ENCODE measurements around the gene NDUFS8.

NDUFS8 gene

DNA sequence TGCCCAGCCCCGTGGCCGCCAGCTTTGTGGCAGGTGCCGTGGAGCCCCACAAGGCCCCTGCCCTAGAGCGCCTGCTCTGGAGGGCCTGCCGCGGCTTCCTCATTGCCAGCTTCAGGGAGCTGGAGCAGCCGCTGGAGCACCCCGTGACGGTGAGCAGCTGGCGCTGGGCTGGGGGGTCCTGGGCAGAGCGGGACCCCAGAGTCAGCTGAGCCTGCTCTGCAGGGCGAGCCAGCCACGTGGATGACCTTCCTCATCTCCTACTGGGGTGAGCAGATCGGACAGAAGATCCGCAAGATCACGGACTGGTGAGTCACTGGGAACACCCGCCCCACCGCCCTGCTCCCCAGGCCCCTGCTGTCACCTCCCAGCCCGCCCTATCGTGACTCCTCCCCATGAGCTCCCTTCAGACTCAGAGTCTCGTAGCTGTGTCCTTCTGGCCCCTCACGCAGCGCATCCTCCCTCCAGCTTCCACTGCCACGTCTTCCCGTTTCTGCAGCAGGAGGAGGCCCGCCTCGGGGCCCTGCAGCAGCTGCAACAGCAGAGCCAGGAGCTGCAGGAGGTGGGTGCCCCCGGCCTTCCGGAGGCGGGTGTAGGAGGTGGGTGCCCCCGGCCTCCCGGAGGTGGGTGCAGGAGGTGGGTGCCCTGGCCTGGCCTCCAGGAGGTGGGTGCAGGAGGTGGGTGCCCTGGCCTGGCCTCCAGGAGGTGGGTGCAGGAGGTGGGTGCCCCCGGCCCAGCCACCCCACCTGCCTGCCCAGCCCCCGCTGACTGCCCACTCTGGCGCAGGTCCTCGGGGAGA is 13.1 kb downstream of the NDUFS8 start:
- in situ Hi-C loops (cut with MboI; ENCODE audit: low pct_unique_long_range_greater_than_20kb, low sequenced_read_pairs), result no loop called here
- no peak for DNase-seq

GRCh38 chr11:68044145-68044813 is 13.8 kb downstream of the NDUFS8 start:
- no peak for DNase-seq
- in situ Hi-C loops (cut with MboI; ENCODE audit: low pct_unique_long_range_greater_than_20kb, low sequenced_read_pairs), result no loop called here

DNA sequence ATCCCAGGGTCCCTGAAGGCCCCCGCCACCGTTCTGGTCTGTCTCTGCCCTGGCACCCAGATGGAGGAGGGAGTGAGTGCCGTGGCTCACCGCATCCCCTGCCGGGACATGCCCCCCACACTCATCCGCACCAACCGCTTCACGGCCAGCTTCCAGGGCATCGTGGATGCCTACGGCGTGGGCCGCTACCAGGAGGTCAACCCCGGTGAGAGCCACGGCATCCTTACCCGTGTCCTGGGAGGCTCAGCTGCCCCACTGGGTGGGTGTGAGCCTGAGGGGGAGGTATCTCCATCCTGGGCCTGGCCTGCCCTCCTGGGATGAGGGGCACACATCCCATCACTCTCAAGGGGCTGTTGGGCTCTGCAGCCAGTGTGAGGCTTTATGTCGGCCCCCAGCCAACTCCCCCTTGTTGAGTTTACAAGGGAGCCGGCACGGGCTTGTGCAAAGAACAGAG is 14.4 kb downstream of the NDUFS8 start:
- no peak for DNase-seq
- in situ Hi-C loops (cut with MboI; ENCODE audit: low pct_unique_long_range_greater_than_20kb, low sequenced_read_pairs), result no loop called here

GRCh38 chr11:68047437-68048290 is 17.2 kb downstream of the NDUFS8 start:
- in situ Hi-C loops (cut with MboI; ENCODE audit: low pct_unique_long_range_greater_than_20kb, low sequenced_read_pairs), result no loop called here
- DNase-seq, result no peak

DNA sequence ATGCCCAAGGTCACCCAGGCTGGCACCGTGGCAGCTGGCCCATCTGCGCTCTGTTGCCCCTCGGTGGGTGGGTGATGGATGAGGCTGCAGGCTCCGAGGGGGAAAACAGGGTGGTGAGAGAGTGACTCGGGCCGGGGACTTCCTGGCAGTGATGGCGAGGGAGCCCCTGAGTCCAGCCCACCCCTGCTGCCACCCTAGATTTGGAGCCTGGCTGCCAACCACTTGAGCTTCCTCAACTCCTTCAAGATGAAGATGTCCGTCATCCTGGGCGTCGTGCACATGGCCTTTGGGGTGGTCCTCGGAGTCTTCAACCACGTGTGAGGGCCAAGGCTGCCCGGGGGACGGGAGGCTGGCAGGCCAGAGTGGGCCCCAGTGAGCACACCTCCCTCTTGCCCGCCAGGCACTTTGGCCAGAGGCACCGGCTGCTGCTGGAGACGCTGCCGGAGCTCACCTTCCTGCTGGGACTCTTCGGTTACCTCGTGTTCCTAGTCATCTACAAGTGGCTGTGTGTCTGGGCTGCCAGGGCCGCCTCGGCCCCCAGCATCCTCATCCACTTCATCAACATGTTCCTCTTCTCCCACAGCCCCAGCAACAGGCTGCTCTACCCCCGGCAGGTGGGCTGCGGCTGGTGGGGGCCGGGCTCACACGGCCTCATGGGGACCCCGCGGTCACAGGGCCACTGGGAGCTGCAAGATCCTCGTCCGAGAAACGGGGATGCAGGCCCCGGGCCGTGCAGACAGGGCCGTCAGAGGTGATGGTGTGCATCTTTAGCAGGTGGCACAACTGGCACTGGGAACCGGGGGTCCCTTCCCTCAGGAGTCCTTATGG is 18.4 kb downstream of the NDUFS8 start:
- DNase-seq, result no peak
- in situ Hi-C loops (cut with MboI; ENCODE audit: low pct_unique_long_range_greater_than_20kb, low sequenced_read_pairs), result no loop called here

DNA sequence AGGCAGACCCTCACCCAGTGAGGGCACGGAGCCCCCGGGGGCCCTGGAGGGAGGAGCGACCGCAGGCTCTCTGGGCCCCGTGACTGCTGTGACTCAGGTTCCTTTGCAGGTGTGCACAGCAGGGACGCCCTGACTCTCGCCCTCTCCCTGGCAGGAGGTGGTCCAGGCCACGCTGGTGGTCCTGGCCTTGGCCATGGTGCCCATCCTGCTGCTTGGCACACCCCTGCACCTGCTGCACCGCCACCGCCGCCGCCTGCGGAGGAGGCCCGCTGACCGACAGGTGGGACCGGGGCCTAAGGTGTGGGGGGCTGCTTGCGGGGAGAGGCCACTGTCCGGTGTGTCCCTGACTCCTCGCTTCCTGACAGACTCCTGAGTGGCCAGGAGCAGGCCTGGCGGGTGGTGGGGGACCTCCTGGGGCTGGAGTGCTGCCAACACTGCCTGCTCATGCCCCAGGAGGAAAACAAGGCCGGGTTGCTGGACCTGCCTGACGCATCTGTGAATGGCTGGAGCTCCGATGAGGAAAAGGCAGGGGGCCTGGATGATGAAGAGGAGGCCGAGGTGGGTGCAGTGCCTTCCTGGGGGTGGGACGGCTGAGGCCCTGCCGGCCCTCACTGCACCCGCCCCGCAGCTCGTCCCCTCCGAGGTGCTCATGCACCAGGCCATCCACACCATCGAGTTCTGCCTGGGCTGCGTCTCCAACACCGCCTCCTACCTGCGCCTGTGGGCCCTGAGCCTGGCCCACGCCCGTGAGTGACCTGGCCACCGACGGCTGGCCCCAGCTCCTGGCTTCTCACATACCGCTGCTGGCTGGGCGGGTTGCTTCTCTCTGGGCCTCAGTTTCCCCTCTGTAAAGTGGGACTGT is 19.3 kb downstream of the NDUFS8 start:
- DNase-seq, result no peak
- in situ Hi-C loops (cut with MboI; ENCODE audit: low pct_unique_long_range_greater_than_20kb, low sequenced_read_pairs), result no loop called here

DNA sequence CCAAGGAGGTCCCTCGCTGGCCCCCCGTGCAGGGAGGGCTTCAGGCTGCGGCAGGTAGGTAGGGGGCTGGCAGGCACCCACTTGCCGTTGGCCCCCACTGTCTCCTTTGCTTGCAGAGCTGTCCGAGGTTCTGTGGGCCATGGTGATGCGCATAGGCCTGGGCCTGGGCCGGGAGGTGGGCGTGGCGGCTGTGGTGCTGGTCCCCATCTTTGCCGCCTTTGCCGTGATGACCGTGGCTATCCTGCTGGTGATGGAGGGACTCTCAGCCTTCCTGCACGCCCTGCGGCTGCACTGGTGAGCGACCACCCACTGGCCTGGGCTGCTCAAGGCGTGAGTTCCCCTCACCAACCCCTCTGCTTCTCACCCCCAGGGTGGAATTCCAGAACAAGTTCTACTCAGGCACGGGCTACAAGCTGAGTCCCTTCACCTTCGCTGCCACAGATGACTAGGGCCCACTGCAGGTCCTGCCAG is 19.9 kb downstream of the NDUFS8 start:
- no peak for DNase-seq
- in situ Hi-C loops (cut with MboI; ENCODE audit: low pct_unique_long_range_greater_than_20kb, low sequenced_read_pairs), result no loop called here

GRCh38 chr11:68051191-68052136 is 21.0 kb downstream of the NDUFS8 start:
- in situ Hi-C loops (cut with MboI; ENCODE audit: low pct_unique_long_range_greater_than_20kb, low sequenced_read_pairs), result no loop called here
- no peak for DNase-seq

DNA sequence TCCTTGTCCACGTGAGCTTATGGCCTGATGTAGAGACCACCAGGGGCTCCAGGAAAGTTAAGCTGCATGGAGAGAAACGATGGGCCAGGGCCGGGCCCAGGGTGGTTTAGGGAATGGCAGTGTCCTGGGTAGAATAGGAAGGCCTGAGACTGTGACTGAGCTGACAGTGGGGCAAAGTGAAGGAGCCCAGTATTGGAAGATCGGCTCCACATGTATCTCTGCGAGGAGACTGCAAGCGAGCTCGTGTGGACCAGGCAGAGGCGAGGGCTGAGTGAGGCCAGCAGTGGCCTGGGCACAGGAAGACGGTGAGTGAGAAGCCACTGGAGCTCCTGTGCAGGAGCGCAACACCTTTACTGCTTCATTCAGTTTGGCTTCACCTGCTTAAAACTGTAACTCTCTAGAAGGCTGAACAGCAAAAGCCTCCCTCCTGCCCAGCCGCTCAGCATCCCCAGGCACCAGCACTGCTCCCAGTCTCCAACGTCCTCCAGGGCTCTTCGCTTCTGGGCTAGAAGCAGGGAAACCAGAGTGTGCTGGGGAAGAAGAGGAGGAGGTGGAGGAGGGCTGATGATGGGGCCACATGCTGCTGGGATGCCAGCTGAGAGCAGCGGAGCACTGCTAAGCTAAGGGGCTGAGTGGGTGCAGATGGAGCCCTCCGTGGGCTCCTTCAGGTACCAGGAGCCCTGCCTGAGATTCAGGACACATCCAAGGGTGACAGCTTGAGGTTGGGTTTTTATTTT is 21.8 kb downstream of the NDUFS8 start:
- in situ Hi-C loops (cut with MboI; ENCODE audit: low pct_unique_long_range_greater_than_20kb, low sequenced_read_pairs), result no loop called here
- DNase-seq, result no peak

GRCh38 chr11:68053117-68053516 is 22.6 kb downstream of the NDUFS8 start:
- in situ Hi-C loops (cut with MboI; ENCODE audit: low pct_unique_long_range_greater_than_20kb, low sequenced_read_pairs), result no loop called here
- no peak for DNase-seq

DNA sequence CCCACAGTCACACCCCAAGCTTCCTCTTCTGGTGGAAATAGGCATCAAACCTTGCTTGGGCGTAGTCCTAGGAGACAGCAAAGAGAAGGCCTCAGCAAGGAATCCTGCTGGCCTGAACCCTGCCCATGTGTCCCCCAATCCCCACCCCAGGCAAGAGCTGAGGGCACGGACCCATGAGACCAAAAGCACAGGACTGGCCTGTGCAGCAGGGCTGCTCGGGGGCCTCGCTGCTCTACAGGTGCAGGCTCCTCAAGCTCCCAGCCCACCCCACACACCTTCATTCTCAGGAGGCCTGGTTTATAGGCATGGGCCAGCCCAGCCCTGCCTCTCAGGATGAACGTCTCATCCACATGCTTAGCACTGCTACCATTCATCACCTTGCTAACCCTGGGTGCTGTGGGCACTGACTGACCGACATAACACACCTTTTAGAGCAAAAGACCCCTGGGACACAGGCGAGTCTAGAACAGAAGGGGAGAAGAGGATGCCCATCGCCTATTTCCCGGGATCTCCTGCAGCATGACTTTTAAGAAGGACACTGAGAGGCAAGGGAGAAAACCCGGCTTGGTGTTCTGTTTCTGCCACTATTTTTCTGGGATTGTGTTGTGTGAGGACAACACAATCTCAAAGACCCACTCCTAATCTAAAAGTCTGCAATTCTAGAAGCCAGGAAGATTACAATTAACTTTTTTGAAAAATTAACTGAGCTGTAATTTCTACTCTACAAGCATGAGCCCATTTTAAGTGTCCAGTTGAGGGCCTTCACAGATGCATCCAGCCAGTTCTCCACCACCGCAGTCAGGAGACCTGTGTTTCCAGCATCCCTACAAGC is 23.7 kb downstream of the NDUFS8 start:
- DNase-seq, result no peak
- in situ Hi-C loops (cut with MboI; ENCODE audit: low pct_unique_long_range_greater_than_20kb, low sequenced_read_pairs), result no loop called here

DNA sequence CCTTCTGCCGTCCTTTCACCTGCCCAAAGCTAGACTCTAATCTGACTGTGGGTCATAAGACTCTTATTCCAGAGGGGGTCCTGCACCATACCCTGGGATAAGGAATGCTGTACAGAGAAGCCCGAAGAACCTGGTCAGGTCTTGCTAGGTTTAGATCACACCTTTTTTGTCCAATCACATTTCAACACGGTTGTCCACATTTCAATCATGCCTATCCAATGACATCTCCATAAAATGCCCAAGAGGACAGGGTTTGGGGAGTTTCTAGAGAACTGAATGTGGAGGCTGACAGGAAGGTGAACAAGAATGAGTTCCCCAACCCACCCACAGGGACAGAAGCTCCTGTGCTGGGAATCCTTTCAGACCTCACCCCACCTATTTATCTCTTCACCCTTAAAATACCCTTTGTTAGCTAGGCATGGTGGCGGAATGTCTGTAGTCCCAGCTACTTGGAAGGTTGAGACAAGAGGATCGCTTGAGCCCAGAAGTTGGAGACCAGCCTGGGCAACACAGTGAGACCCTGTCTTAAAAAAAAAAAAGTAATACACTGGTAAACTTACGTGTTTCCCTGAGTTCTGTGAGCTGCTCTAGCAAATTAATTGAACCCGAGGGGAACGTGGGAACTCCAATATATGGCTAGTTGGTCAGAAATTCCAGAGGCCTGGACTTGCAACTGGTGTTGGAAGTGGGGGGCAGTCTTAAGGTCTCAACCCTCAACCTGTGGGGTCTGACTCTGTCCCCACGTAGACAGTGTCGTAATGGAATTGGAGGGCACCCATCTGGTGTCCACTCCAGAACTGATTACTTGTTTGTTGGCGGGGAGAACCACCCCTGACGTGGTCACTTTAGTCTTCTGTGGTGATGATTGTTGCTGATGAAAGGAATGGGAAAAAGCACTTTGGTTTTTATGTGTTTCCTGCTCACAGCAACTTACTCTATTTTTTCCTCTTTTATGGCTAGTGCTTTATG is 26.1 kb downstream of the NDUFS8 start:
- DNase-seq, result no peak
- in situ Hi-C loops (cut with MboI; ENCODE audit: low pct_unique_long_range_greater_than_20kb, low sequenced_read_pairs), result no loop called here

DNA sequence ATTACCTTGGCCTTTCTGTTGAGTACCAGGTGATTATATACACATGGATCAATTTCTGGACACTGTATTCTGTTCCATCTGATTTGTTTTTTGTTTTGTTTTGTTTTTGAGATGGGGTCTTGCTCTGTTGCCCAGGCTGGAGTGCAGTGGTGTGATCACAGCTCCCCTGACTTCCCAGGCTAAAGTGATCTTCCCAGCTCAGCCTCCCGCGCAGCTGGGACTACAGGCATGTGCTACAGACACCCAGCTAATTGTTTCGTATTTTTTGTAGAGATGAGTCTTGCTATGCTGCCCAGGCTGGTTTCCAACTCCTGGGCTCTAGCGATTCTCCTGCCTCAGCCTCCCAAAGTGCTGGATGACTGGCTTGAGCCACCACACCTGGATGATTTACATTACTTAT is 27.3 kb downstream of the NDUFS8 start:
- DNase-seq, result no peak
- in situ Hi-C loops (cut with MboI; ENCODE audit: low pct_unique_long_range_greater_than_20kb, low sequenced_read_pairs), result no loop called here

- no peak for DNase-seq
- in situ Hi-C loops (cut with MboI; ENCODE audit: low pct_unique_long_range_greater_than_20kb, low sequenced_read_pairs), result no loop called here
Measured at GRCh38 chr11:68061508-68061907, 31.0 kb downstream of the NDUFS8 start.

DNA sequence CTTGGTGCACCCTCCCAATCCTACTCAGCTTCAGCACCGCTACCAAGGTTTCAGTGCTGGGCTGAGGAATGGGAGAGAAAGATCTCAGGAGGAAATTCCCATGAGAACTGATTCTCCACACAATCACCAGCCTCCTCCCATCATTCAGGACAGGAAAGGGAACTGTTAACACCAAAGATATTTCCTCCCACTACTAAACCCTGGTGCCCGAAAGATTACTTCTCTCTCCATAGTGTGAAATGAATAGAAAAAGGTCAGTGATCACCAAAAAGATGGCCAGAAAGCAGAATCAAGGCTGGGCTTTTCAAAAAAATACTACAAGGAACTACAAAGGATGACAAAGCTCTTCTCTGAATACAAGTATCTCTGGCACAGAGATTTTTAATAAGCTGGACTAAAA is 34.4 kb downstream of the NDUFS8 start:
- DNase-seq, result no peak

More for the DNA sequence above, 34.4 kb downstream of the NDUFS8 start:
- in situ Hi-C loops (cut with MboI; ENCODE audit: low pct_unique_long_range_greater_than_20kb, low sequenced_read_pairs), result no loop called here

Data from KBM-7 (cell line).